HG03442 (cell line): Measurements from ENCODE around the gene GALNT9.

Experiments used
- ATAC-seq: cut with Tn5 transposase; IDR thresholded peaks from one replicate; pipeline ENCODE4 v1.9.1; 2021; ENCODE audit warnings: mild to moderate bottlenecking, moderate library complexity; ENCODE audit not compliant: unreplicated experiment

GALNT9 gene

GRCh38 chr12:132218527-132218875, 110.9 kb downstream of the GALNT9 start:
- no peak for ATAC-seq

DNA sequence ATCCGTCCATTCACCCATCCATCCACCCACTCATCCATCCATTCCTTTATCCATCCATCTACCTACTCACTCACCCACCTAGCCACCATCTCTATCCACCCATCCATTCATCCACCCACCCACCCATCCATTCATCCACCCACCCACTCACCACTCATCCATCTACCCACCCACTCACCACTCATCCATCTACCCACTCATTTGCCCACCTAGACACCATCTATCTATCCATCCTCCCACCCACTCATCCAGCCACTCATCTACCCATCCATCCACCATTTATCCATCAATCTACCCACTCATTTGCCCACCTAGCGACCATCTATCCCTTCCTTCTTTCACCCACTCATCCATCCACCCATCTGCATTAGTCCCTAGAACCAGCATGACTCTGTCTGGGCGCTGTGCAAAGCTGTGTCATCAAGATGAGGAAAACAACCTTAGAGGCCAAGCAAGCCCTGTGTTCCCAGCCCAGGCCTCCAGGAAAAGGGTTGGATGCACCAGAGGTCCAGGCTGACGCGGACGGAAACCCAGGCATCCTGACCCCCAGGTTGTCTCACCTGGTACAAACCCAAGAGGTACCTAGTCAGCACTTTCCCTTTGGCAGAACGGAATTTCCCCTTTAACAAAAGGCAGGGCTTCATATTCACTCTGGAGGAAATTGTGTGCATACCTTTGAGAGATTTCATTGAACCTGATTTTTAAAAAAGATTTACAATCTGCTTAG, 111.4 kb downstream of the GALNT9 start:
- ATAC-seq, result no peak

- ATAC-seq, result no peak
These were observed 112.0 kb downstream of the GALNT9 start for GRCh38 chr12:132217371-132217770.

- no peak for ATAC-seq
These were observed 112.9 kb downstream of the GALNT9 start for GRCh38 chr12:132216354-132216987.

DNA sequence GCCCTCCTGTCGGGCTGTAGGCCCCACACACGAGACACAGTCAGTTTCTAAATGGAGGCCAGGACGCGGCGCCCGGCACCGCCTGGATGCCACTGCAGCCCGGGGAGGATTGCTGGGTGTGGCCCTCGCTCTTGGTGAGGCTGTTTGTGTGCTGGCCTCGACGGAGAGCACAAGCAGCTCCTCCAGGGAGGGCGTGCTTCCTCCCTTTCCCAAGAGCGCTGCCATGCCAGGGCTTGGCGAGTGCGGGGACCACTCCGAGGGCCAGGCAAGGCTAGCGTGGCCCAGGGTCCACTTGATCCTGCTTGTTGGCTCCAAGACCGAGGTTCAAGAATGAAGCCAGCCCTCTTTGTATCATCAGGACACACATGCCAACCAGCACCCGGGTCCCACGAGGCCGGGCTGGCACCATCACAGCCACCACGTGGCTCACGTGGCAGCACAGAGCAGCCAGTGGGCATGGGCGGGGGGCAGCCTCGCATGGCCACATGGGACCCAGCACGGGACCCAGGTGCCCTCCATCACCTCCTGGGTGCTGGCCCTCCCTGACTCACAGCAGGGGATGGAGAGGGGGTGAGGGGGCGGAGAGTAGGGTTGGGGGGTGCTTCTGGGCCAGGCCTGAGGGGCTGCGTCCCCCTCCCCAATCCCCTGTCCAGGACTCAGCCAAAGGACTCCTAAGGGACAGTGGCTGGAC, 113.9 kb downstream of the GALNT9 start:
- no peak for ATAC-seq

DNA sequence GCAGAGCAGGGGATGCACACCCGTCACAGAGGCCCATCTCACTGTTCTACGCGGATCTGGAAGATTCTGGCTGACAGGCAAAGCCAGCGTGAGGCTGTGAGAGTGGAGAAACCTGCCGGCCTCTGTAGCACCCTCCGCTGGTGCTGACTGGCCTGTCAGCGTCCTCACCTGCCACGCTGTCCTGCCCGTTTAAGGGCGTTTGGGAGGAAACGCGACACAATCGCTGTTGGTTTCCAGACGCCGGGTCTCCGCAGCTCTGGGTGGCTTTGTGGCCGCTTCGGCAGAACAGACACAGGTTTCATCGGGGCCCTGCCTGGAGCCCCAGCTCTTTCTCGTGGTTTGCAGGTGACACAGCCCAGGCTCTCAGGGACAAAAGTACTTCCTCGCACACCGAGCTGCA, 114.5 kb downstream of the GALNT9 start:
- ATAC-seq, result no peak

GRCh38 chr12:132214161-132214476, 115.3 kb downstream of the GALNT9 start:
- no peak for ATAC-seq

DNA sequence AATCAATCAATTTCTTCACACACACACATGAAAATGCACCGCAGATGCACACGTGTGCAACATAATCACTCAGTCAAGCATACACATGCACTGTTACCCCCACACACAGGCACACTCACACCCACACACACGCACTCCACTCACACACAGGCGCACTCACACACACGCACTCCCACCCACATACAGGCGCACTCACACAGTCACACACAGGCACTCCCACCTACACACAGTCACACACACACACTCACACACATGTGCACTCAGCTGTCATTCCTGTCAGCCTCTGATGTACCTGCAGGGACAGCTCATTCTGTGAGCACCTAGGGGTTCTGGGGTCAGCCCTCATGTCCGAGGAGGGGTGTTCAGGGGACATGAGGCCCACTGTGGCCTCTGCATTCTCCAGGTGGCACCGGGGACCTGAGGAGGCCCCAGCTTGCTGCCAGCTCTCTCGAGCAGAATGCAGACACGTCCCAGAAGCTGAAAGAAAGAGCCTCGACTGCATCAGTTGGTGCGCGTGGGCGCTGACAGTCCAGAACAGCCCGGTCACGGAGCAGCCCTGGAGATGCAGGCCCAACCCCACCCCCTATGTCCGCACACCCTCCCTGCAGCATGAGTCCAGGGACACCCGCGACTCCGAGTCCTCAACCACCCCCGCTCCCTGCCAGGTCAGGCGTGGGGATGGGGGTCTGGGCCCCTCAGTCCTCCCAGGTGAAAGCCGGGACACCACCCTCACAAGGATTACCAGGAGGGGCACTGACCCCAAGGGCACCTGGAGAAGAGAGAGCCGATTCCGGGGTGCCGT, 115.8 kb downstream of the GALNT9 start:
- no peak for ATAC-seq

- no peak for ATAC-seq
These were observed 117.6 kb downstream of the GALNT9 start for GRCh38 chr12:132211816-132212215.

DNA sequence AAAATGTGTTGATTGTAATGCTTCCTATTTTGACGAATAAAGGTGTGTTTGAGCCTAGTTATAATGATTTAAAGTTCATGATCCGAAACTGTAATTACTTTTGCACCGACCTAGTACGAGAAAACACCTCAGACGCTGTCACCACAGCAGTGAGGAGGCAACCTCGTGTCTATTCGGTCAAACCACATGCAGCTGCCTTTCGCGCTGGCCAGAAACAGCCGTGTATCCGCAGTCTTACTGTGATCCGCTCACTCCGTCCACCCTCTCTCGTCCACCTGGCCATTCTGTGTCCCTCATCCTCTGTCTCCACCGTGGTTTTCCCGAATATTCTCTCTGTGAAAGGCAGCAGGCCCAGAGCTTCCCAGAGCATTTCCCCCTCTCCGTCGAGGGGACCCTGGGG, 118.1 kb downstream of the GALNT9 start:
- ATAC-seq, result no peak

GRCh38 chr12:132210223-132211055, 119.0 kb downstream of the GALNT9 start:
- no peak for ATAC-seq

GRCh38 chr12:132209619-132210222, 119.7 kb downstream of the GALNT9 start:
- no peak for ATAC-seq

GRCh38 chr12:132208153-132208823, 121.1 kb downstream of the GALNT9 start:
- no peak for ATAC-seq

GRCh38 chr12:132207083-132207775, 122.2 kb downstream of the GALNT9 start:
- ATAC-seq, result no peak

DNA sequence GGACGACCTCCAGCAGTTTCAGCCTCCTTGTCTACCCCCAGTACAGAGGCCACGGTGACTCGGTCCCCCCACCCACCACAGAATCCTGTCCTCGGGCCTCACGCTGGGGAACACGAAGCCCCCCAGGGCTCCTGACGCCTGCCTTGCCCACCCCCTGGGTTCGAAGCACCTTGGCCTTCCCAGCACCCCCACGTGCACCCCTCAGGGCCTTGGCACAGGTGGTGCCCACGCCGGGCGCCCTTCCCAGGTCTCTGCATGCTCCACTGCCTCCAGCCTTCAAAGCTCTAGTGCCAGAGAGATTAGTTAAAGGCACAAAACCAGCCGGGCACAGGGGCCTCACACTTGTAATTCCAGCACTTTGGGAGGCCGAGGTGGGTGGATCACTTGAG, 123.3 kb downstream of the GALNT9 start:
- no peak for ATAC-seq

DNA sequence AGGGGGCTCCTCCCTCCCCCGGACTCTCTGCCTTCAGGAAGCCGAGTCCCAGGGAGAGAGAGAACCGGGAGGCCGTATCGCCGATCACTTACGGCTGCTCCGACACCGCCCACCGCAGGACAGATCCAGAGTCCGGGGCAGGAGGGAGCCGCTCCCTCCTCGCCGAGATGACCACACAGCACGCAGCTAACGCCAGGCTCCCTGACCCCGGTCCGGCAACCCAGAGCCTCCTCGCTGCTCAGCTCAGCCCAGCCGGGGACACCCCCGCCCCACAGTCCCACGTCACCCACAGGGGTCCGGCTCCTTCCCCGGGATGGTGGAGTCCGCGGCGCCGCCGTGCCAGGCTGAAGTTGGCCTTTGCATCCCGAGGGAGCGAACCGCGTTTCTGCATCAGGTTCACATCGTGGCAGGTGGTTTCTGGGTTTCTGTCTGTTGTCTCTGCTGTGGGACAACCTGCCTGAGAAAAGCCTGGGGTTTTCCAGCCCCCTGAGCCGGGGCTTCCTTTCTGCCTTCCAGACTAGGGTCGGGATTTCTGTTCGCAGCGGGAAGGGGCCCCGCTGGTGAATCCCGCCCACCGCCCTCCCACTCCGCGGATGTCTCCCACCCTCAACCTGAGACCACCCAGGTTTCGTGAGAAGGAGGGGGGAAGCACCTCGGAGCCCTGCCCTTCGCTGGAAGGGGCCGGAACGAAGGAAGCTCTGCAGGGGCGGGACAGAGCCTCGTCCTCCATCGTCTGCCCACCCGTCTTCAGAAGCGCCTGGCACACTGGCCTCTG, 123.9 kb downstream of the GALNT9 start:
- no peak for ATAC-seq

GRCh38 chr12:132204793-132205270, 124.6 kb downstream of the GALNT9 start:
- ATAC-seq, result no peak

DNA sequence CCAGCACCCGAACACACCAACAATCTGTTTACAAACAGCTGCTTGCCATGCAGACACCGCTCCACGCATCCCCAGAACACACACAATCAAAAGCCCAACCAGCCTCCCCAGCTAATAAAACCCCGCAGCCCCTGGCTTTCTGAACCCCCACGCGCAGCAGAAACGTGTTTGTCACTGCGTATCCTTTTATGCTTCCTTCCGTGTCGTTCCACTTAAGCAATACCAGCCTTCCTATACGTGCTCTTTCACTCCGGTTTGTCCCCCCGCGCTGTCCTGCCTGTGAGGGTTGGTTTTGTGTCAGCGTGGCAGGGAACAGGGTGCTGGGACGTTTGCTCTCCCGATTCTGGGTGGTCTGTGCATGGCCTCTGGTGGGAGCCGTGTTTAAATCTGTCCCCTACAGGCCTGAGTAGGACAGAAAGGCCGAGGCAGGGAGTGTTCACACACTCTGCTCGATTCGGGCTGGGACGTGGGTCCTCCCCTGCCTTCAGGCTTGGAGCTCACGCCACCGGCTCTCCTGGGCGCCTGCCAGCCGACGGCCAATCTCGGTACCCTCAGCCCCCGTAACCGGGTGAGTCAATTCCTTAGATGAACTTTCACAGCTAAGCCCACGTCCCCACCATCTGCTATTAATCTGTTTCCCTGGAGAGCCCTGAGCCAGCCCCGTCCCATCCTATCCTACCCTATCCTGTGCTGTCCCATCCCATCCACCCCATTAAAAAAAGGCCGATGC, 125.2 kb downstream of the GALNT9 start:
- ATAC-seq, result no peak
